ENCODE results near the gene SURF2. TPM values are rescaled to one million over a fixed set of nuclear protein-coding genes. Genes with fewer than 3 reads are reported as not detected.

Gene SURF2
- total RNA-seq, 1 experiment from 2014 or later, result 43.1 TPM

DNA sequence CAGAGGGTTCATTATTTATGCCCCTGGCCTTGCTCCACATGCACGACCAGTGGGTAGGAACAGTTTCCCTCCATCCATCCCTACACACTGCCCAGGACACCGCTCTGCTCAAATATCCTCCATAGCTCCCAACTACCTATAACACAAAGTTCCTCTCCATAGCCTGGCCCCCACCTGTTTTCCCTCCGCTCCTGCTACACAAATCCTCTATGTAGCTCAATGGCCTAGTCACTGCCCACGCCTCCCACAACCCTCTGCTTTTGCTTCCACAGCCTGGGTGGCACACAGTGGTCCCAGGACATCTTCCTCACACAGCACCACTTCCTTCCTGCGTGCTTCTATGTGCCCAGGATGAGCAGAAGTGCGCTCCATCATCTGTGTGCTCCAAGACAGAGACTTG, 41.0 kb downstream of the SURF2 start:
- no peak for DNase-seq (ENCODE audit: low spot score)

DNA sequence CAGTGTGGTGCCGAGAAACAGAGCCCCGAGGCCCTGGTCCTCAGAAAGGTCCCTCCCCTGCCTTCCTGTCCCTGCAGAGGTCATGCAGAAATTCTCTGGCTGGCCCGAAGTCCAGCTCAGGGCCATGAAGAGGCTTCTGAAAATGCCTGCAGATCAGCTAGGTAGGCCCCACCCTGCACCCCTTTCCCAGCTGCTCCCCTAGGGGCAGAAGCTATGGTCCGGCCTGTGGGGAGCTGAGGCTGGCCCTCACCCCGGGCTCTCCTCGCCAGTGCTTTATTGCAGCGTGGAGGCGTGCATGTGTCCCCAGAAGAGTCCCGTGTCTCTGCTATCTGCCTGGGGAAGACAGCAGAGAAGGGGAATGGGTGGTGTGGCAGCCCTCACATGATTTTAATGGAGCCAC, 41.5 kb downstream of the SURF2 start:
- no peak for DNase-seq (ENCODE audit: low spot score)

DNA sequence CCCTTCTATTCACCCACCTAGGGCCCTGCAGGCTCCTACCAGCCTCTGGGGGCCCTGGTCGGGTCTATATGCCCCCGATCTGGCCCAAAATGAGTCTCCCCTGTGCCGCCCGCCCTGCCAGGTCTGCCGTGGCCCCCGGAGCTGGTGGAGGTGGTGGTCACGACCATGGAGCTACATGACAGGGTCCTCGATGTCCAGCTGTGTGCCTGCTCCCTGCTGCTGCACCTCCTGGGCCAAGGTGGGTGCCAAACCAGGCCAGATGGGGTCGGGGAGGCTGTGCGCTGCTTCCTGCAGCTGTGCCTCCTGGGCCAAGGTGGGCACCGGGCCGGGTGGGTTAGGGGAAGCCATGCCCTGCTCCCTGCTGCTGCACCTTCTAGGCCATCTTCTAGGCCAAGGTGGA, 43.9 kb downstream of the SURF2 start:
- DNase-seq (ENCODE audit: low spot score), result no peak

DNA sequence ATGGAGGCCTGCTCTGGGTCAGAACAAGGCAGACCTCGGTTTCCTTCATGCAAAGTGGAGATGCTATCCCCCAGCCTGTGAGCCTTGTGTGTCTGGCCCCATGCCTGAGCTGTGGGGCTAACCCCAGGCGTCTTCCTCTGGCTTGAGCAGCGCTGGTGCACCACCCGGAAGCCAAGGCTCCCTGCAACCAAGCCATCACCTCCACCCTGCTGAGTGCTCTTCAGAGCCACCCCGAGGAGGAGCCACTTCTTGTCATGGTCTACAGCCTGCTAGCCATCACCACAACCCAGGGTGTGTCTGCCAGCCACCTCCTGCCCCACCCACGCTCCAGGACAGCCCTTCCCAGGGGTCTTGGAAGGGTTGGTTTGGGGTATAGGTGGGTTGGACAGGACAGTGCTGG, 45.2 kb downstream of the SURF2 start:
- no peak for DNase-seq (ENCODE audit: low spot score)

DNA sequence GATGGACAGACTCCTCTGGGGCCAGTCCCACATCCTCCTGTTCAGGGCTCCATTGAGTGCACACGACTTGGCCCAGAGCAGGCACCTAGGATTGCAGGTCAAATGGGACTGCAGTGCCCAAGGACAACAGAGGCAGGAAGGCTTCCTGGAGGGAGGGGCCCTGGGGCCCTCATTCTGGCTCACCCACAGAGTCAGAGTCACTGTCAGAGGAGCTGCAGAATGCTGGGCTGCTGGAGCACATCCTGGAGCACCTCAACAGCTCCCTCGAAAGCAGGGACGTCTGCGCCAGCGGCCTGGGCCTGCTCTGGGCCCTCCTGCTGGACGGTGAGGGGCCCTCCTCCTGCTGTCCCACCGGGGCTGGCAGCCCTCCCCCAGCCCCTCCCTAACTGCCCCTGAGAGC, 46.3 kb downstream of the SURF2 start:
- no peak for DNase-seq (ENCODE audit: low spot score)

DNA sequence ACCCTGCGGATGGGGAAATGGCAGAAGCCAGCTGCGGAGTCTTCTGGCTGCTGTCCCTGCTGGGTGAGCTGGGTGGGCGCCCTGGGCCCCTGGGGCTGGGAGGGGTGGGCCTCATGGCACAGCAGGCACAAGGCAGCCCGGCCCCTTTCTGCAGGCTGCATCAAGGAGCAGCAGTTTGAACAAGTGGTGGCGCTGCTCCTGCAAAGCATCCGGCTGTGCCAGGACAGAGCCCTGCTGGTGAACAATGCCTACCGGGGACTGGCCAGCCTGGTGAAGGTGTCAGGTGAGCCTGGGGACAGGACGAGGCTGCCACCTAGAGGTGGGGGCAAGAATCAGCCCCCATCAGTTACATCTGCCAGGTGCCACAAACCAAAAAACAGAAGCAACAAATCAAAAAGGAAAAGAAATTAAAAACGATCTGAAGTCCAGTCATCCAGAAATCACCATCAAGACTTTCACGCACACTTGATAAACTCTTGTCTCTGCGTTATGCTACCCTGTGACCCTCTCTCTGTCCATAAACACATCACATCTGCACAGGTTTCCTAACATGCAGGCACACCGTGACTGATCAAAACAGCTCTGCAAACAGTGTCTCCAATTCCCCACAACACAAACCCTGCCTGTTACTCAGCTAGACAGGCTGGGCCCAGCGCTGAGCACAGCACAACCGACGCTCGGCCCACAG, 47.6 kb downstream of the SURF2 start:
- no peak for DNase-seq (ENCODE audit: low spot score)

DNA sequence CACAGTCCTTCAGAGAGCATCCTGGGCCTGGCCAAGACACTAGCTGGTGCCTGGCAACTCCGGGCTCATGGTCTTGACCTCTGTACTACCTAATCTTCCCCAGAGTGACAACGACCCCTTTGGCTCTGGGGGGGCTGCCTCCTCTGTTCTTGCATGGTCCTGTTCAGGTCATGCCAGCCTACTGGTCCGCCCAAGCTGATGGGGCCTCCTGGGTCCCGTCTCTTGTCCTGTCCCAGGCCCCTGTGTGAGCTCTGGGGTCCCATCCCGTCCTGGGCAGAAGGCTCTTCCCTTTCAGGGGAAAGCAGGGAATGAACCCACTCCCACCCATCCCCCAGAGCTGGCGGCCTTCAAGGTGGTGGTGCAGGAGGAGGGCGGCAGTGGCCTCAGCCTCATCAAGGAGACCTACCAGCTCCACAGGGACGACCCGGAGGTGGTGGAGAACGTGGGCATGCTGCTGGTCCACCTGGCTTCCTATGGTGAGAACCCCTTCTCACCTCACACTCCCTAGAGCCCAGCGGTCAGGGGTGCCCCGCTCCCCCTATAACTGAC, 48.2 kb downstream of the SURF2 start:
- no peak for DNase-seq (ENCODE audit: low spot score)

DNA sequence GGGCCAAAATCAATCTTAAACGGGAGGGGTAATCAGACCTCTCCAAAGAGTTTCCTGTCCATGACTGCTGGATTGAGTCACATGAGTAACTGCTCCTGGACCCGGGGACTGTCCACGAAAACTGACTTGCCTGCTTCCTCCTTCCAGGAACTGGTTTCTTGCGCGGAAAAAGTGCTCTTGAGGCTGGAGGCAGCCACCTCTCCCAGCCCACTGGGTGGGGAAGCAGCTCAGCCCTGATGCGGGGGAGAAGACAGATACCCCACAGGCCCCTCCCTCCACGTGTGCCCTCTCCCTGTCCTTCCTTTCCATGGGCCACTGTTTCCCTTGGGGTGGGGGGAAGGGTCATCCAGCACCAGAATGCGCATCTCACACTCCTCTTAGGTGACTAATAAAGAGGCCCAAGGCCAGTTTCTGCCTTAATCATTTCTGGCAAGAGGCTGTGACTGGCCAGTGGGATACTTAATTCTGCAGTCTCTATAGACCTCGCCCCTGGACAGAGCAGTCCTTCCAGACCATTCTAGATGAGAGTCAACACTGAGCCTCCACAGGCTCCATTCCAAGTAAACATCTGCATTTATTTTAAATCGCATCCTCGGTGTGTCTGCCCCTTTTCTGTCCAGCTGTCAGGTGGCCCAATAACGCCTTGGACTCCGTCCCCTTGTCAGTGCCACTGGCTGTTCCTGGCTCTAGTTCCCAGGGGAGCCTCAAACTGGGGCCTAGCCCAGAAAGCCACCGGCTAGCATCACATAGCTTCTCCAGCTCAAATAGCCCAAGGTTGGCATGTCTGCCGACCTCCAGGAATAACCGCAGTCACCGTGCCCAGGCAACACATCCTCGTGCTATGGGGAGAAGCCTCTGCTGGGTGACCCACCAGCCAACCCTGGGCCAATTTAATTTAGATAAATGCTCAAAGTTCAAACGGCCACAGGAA, 49.4 kb downstream of the SURF2 start:
- DNase-seq (ENCODE audit: low spot score), result peak; percentile 56

DNA sequence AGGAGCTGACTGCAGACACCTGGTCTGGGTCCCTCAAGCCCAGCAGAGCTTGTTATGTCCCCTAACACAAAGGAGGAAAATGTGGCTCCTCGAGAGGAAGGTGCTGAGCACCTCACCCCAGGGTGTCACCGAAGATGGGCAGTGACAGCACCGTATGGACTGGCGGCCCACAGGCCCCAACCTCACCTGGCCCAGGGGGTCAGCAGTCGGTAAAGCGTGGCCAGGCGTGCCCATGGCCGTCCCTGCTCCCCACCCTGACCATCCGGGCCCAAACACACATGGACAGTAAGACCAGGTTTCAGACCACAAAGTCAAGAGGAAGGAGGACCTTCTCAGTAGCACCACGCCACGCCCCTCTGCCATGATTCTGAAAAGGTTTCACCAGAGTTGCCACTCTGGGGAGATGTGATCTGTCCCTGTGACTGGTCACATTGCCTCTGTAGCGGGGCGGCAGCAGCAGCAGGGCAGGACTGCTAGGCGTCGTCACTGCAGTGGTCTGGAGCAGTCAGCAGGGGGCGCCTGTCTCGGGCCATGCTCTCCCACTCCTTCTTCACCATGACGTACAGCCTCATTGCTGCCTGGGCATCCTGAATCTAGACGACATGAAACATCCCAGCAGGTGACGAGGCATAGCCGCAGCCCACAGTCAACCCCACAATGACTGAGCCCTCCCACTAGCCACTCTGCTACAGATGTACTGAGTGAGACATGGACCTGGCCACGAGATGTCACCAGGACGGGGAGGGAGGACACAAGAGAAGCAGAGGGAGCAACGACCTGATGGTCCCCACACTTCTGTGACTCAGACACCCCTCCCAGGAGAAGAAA, 50.3 kb downstream of the SURF2 start:
- peak; percentile 92 for DNase-seq (ENCODE audit: low spot score)

DNA sequence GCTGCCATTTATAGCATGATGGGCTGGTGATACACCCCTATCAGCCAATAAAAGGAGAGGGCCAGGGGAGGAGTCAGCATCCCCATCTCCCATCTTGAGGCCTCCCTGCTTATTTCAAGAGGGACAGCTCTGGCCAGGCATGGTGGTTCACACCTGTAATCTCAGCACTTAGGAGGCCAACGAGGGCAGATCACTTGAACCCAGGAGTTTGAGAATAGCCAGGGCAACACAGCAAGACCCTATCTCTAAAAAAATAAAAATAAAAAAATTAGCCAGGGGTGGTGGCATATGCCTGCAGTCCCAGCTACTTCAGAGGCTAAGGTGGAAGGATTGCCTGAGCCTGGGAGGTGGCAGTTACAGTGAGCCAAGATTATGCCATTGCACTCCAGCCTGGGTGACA, 51.7 kb downstream of the SURF2 start:
- no peak for DNase-seq (ENCODE audit: low spot score)

Other genes starting within 250 kb of the SURF2 start
- gene RALGDS, start 235.3 kb upstream of the SURF2 start, total RNA-seq (2014; rRNA removed; shearing (Covaris generic)), result 26.2 and 38.2 TPM in 2 replicates
- gene GBGT1, start 192.6 kb upstream of the SURF2 start, total RNA-seq (2014; rRNA removed; shearing (Covaris generic)), result 0.96 and 3.1 TPM in 2 replicates
- gene OBP2B, start 147.3 kb upstream of the SURF2 start, total RNA-seq (2014; rRNA removed; shearing (Covaris generic)), result not detected in 2 replicates
- not detected in 2 replicates for gene ABO, start 81.3 kb upstream of the SURF2 start, total RNA-seq (2014; rRNA removed; shearing (Covaris generic))
- 11.4 and 19.5 TPM in 2 replicates for gene SURF6, start 20.4 kb upstream of the SURF2 start, total RNA-seq (2014; rRNA removed; shearing (Covaris generic))
- gene MED22, start 8.4 kb upstream of the SURF2 start, total RNA-seq (2014; rRNA removed; shearing (Covaris generic)), result 17.9 and 30.0 TPM in 2 replicates
- gene RPL7A, start 8.3 kb upstream of the SURF2 start, total RNA-seq (2014; rRNA removed; shearing (Covaris generic)), result 2,228 and 2,364 TPM in 2 replicates
- gene SURF1, start 63 bp upstream of the SURF2 start, total RNA-seq (2014; rRNA removed; shearing (Covaris generic)), result 74.4 and 75.2 TPM in 2 replicates
- gene SURF4, start 19.5 kb downstream of the SURF2 start, total RNA-seq (2014; rRNA removed; shearing (Covaris generic)), result 391 and 428 TPM in 2 replicates
- gene STKLD1, start 19.8 kb downstream of the SURF2 start, total RNA-seq (2014; rRNA removed; shearing (Covaris generic)), result 0.91 and 1.4 TPM in 2 replicates
- gene REXO4, start 61.5 kb downstream of the SURF2 start, total RNA-seq (2014; rRNA removed; shearing (Covaris generic)), result 24.8 and 28.3 TPM in 2 replicates
- 0.43 and 1.6 TPM in 2 replicates for gene ADAMTS13, start 65.8 kb downstream of the SURF2 start, total RNA-seq (2014; rRNA removed; shearing (Covaris generic))
- gene CACFD1, start 103.4 kb downstream of the SURF2 start, total RNA-seq (2014; rRNA removed; shearing (Covaris generic)), result 8.8 and 10.8 TPM in 2 replicates
- 30.8 and 42.1 TPM in 2 replicates for gene SLC2A6, start 122.5 kb downstream of the SURF2 start, total RNA-seq (2014; rRNA removed; shearing (Covaris generic))
- not detected in 2 replicates for gene MYMK, start 168.4 kb downstream of the SURF2 start, total RNA-seq (2014; rRNA removed; shearing (Covaris generic))
- gene ADAMTSL2, start 178.2 kb downstream of the SURF2 start, total RNA-seq (2014; rRNA removed; shearing (Covaris generic)), result 0.12 and 0.16 TPM in 2 replicates